HG03457 (cell line): ENCODE results near the gene MRPS2.
"Not testable (repeated sequence)": the region's sequence is repeated elsewhere in the genome, so short reads cannot be mapped to it uniquely, and the experiment has no call there.

Experiments
- ATAC-seq: cut with Tn5 transposase; IDR thresholded peaks from one replicate; pipeline ENCODE4 v1.9.1; 2021; ENCODE audit warnings: moderate number of reproducible peaks; ENCODE audit not compliant: unreplicated experiment

The MRPS2 gene

DNA sequence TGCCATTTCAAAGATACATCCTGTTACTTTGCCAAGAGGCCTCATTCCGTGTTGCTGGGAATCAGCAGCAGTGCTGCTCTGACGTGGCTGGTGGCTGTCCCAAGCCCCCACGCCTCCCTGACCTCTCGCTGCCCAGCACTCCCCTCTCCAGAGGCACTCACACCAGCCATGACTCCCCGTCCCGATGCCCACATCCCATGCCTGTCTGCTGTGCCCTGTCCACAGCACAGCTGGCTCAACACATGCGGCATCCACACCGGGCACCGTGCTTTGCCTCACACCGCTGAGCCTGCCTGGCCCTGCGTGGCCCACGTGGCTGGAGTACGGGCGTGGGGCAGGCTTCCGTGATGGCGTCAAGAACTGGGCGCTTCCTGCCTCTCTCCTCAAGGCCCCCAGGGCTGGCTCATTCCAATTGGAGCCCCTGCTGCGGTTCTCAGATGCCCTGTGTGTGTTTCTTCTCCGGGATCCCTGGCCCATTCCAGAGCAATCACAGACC is 12.9 kb downstream of the MRPS2 start:
- ATAC-seq = no peak

DNA sequence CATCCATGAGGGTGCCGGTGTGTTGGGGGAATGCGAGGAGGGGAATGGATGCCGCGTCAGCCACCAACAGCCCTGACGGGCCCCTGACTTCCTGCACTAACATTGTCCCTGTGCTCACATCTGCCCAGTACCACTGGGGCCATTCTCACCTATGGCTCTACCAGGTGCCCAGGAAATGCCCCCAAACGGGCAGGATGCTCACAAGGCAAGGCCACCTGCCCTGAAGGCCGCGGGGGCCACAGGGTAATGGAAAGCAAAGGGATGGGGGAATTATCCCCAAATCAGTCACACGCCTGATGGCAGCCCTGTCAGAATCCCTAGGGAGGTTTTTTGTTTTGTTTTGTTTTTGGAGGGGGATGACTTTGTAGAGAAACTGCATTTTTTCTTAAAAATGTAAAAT is 13.4 kb downstream of the MRPS2 start:
- ATAC-seq = not testable (repeated sequence)

DNA sequence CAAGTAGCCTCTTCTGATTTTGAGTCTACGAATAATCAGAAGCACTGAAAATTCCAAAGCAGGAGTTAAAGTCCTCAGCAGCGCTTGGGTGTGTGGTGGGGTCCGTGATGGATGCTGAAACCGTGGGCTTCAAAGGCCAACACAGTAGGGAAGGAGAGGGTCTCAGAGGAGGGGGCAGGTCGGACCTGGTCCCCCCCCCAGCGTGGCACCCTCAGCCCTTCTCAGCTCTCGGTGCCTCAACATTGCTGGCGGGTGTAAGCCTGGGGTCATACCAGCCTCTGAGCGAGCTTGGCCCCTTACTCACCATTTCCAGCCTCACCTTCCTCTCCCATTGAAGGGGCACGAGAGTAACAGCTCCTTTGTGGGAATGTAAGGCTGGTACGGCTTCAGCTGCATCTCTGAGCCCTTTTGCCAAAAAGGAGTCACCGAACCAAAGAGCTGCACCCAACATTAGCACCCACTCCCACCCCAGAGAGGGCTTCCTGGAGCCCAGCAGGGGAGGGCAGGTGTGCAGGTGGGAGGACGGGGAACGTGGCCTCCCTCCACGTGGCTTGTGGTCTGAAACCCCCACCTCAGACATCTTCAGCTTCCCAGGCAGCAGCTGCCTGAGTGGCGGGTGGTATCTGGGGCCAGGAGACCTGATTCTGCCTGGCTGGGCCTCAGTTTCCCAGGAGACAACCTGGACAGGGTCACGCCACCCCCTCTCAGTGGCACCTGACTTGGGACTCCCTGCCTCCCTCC is 14.0 kb downstream of the MRPS2 start:
- ATAC-seq = no peak

DNA sequence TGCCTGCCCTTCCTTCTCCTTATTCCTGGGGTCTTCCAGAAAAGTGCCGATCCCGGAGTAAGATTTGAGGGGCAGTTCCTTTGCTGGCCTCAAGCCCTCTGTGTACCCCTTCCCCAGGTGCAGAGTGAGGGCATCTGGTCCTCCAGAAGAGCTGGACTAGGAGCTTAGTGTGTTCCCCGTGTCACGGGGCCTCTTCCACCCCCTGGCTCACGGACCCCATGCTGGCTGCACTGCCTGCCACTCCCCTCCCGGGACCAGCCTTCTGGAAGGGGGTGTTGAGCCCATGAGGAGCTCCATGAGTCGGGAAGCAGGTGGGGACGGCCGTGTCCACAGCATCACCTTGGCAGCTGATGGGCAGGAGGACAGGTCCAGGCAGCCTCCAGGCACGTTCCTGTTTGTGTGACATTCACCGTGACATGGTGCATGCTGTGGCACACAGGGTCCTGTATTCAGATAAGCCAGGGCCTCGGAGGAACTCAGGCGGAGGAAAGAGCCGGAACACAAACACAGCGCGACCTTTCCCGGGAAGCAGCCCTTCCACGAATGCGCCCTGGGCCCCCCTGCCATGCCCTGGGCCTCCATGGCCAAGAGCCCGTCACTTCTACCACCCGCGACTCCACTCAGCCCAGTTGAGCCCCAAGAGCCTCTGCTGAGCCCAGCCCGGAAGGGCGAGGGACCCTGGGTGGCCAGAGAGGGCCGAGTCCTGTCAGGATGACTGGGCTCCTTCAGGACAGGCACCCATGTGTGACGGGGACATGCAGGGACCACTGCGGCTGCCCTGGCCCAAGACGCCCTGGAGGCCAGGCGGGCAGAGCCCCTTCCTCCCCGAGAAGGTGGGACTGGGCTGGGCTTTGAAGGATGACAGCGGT is 14.8 kb downstream of the MRPS2 start:
- no peak for ATAC-seq

DNA sequence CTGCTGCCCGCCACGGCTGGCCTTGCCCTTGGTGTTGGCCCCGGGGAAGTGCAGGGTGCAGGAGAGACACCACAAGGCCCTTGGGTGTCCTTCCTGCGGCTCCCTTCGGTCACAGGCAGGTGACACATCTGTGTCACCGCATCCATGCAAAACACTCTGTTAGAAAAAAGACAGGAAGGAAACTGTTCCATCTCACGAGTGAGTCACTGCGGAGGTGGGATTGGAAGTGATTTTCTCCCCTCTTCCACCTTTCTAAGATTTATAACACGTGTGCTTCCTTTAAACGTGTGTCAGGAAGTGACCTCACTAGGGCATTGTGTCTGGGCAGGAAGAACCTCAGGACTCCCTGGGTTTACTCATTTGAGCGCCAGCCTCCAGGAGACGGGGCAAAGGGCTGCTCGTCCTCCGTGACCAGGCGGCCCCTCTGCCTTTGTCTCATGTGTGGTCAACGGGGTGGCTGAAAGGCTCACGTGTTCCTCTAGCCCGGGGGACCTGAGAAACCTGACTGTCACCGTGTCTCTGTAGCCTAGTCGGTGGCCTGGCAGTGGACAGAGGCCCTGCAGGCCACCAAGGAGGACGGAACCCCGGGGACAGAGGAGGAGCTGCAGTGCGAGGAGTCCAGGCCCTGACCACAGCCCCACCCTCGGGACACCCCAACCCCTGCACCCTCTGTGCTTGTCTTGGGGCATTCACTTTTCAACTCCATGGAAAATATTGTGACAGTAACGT is 15.8 kb downstream of the MRPS2 start:
- ATAC-seq = no peak

DNA sequence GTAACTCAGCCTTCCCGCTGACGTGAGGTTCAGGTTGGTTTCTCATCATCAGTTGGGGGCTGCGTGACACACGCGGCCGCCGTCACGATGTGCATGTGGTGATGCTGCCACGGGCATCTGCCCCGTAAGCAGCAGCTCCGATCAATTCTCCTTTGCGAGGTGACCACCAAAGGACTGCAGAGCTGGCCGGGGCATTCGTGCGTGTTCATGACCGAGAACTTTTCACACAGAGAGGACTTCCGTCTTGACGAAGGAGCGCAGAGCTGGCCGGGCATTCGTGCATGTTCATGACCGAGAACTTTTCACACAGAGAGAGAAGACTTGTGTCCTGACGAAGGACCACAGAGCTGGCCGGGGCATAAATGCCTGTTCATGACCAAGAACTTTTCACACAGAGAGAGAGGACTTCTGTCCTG is 16.9 kb downstream of the MRPS2 start:
- ATAC-seq = no peak

DNA sequence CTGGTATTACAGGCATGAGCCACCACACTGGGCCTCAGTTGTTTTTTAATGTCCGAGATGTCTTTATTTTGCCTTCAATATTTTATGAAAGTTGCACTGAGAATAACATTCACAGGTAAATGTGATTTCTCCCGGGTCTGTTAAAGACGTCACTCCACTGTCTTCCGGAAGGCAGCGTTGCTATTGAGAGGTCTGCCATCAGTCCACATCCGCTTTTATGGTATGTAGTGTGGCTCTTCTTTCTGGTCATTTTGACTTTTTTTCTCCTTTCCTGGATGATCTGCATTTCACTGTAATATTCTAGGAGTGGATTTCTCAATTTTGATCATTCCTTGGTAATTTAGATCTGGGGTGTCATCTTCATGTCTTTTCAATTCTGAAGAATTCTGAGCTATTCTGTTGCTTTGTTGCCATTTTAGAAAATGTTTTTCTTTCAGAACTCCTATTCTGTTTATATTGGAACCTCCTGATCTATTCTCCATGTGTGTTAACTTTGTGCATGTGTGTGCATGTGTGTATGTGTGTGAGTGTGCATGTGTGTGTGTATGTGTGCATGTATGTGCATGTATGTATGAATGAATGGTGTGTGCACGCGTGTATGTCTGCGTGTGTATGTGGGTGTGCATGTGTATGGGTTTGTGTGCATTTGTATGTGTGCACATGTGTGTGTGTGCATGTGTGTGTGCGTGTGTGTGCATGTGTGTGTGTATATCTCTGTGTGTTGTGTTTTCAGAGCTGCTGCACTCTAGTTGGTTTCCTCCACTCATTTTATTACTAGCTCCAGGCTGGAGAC is 18.9 kb downstream of the MRPS2 start:
- ATAC-seq = no peak

DNA sequence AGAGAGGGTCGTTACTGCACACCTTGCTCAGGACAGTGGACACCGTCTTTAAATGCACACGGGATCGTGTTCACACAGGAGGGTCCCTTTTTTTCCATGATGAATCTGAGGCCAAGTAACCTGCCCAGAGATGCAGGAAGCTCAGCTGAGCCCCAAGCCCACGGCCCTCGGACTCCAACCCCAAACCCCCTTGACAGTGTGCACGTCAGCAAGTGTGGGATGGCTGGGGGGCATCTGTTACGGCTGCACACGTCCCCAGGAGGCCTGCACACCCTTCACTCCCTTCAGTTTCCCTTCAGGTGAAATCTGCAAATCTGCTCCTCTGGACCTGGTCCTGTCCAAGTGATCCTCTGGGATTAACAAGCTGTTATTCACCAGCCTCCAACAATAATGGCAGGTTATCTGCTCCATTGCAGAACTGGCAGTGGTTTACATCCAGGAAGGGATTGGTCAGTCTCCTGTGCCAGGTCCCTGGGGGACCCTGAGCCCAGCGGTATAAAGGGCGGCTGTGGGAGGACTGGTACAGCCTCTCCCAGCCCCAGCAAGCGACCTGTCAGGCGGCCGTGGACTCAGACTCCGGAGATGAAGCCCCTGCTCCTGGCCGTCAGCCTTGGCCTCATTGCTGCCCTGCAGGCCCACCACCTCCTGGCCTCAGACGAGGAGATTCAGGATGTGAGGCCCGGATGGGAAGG is 20.6 kb downstream of the MRPS2 start, which contains the start of gene LCN1:
TSS of gene LCN1 (plus strand) at position 525 of the 692 bp plus-strand sequence. CDS start at position 583, 58 bp downstream.
- no peak for ATAC-seq

DNA sequence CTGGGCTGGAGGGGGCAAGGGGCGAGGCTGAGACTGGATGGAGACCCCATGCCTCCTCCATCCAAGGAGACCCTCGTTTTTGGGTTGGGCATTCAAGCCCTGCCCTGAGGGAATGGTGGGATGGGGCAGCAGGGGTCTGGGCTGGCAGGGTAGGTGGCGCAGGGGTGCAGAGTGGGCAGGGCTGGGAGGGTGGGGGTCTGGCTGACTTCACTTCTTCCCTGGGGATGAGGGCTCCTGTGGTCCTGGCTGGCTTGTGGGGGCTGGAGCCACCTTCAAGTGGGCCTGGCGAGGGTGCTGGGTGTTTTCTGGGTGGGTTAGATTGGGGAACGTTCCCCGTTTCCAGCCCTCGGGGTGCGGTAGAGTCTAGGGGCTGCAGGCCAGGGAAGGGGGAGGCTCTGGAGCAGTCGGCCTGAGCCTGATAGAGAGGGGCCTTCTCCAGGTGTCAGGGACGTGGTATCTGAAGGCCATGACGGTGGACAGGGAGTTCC is 21.2 kb downstream of the MRPS2 start:
- ATAC-seq = no peak

DNA sequence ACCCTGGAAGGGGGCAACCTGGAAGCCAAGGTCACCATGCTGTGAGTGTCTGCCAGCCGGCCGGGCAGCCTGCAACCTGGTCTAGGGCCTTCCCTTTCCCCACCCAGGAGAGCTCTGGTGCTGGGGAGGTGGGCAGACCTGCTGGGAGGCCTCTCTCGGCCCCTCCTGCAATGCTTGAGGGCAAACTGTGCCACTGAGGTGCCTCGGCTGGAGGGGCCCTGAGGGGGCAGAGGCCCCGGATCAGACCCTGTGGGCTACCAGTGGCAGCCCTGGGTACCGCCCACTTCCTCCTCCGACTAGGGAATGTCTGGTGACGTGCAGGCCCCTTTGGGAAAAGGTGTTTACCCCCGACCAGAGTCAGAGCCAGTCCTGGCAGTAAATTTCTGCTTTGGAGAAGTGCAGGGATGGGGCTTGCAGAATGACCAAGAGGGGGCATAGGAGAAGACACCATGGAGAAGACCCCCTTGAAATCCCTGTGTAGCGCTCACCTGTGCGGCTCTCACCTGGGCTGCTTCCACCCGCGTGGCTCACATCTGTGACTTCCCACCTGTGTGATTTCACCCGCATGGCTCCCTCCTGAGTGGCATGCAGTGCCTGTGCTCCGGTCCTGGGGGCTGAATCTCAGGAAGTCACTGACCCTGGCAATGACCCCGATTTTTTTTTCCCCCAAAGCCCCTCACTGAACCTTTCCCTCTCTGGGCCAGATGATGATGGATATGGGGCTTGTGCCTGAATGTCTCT is 21.8 kb downstream of the MRPS2 start:
- ATAC-seq = no peak

DNA sequence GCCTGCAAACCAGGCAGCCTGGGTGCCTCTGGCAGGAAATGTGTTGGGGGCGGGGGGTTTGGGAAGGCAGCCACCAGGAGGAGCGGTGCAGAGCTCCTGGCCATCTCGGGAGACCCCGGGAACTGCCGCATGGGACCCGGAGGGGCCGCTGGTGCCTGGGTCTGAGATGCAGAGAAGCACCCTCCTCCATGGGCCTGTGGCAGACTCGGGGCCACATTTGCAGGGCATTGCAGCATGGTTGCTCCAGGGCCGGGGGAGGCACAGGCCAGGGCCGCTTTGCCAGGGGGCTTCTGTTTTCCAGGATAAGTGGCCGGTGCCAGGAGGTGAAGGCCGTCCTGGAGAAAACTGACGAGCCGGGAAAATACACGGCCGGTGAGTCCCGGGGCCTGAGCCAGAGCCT is 22.4 kb downstream of the MRPS2 start:
- ATAC-seq = no peak

DNA sequence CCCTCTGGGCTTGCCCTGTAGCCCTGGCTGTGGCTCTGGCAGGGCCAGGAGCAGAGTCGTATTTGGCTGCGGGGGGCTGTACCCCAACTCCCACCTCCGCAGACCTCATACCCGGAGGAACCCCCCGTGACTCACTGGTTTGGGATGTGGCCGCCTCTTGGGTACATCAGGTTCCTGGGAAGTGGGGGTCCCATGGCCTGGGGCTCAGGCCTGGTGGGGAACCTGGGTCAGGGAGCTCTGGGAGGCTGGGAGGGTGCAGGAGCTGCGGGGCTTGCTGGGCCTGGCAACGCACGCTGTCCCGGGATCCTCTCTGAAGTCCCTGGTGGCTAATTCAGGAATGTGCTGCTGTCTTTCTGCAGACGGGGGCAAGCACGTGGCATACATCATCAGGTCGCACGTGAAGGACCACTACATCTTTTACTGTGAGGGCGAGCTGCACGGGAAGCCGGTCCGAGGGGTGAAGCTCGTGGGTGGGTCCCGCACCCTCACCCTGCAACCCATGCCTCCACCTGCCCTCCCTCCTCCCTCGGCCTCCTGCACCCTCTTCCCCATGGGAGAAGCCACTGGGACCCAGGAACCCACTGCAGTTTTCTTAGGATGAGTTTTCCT is 23.1 kb downstream of the MRPS2 start:
- no peak for ATAC-seq

DNA sequence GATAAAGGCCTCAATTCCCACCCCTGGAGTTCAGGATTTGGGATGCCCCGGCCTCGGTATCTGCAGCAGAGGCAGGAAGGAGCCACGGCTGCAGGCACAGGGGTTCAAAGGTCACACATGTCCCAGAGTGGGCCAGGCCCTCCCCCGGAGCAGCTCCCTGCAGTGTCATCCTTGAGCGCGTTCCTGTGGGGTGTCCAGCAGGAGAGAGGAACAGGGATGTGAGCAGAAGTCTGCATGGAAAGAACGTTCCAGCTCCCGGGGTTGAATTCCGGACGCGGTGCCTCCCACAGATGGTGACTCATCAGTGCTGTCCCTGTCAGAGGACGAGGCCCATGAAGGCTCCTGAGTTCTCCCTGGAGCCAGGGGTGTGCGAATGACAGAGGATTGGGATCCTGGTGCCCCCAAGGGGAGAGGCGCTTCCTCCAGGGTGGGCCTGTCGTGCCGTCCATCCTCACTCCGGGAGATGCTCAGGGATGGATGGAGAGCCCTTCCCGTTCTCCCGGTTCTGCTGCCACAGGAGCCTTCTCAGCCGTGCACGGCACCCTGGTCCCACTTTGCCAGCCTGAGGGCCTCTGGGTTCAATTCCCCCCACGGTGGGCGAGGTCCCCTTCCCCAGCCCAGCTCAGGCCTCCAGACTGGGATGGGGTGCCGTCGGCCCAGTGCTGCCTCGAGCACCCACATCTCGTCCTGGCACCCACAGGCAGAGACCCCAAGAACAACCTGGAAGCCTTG is 23.8 kb downstream of the MRPS2 start:
- no peak for ATAC-seq

DNA sequence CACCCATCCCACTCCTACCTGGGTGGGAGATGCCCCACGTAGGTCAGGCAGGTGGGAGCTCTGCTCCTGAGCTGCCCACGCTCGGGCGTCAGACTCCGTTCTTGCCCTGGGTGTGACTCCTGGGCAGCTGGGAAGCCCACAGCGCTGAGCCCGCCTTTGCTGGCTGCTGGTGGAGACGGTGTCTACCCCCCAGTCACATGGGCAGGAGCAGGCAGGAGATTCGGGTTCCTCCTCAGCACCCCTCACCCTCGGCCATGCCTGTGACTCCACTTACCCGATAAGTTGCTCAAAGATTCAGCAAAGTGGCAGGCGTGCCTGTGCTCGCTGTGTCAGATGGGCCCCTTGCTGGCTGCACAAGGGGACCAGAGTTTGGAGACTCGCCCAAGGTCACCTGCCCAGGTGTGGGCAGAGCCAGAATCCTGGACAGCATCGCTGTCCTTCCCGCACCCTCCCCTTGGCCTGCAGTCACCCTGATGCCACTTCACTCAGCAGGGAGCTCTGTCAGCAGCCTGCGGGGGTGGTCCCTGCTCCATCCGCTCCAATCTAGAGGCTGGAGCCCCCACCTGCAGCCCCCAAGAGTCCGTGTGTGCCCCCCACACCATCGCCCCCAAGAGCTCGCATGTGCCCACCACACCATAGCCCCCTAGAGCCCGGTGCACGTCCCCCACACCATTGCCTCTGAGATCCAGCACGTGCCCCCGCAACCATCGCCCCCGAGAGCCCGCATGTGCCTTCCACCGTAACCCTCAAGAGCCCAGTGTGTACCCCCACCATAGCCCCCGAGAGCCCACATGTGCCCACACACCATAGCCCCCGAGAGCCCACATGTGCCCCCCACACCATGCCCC is 25.0 kb downstream of the MRPS2 start:
- ATAC-seq = no peak

DNA sequence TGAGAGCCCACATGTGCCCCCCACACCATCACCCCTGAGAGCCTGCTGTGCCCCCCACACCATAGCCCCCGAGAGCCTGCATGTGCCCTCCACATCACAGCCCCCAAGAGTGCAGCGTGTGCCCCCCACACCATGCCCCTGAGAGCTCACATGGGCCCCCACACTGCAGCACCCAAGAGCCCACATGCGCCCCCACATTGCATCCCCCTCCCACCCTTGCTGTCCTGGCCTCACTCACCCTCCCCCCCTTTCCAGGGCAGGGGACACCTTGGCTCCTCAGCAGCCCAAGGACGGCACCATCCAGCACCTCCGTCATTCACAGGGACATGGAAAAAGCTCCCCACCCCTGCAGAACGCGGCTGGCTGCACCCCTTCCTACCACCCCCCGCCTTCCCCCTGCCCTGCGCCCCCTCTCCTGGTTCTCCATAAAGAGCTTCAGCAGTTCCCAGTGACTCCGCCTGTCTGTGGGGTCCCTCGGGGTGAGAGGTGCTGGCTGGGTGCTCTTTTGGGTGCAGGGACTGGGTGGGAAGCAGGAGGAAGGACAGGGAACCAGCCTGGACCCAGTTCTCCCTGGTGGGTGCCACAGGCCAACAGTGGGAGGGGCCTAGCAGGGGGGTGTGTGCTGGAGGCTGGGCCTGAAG is 25.7 kb downstream of the MRPS2 start:
- ATAC-seq = no peak

DNA sequence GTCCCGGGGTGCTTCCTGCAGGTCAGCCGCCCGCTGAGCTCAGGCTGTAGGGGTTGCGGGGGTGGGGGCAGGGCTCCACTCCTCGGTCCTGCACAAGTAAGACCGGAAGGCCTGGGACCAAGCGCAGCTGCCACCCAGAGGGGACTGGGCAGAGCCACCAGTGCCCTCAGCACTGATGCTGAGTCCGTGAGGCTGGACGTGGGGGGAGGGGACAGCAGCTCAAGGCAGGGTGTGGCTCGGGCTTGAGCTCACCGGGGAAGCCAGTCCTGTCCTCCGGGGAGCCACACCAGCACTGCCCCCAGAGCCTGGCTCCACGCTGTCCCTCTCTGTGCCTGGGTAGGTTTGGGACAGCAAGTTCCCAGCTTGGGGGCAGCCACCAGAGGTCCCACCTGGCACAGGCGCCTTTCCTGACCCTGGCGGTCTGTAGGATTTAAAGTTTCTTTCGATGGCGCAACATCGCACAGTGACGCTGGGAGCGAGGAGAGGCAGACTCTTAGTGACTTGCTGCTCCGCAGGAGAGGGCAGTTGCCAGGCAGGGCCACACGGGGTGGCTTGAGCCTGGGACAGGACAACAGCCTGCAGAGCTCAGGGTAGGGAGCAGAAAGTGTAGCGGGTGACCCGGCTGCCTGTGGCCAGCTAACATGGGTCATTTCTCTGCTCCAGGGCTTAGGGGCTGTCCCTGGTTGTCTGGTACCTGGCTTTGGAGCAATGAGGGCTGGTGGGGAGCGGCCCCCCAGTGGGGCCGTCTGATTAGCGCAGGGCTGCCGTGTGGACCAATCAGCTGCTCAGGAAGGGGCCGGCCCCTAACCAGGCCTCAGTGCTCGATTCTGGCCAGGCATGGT is 26.5 kb downstream of the MRPS2 start:
- ATAC-seq = no peak
